Ureter (tissue), 1 donor: ENCODE results near the gene ERCC6L2. TPM values are rescaled to one million over a fixed set of nuclear protein-coding genes. Genes with fewer than 3 reads are reported as not detected.

ENCODE experiments used
- DNase-seq: peaks from one replicate; pipeline ENCODE4 v3.0.0-alpha.2; 2020; ENCODE audit warnings: low spot score
- total RNA-seq: library from RNA; stranded (reverse); gene quantifications from one replicate; pipeline ENCODE4 v1.2.4, GENCODE V29; 2023
- donor health status: DM: yes; HTN: yes; CAD: no.

Gene ERCC6L2, protein sequence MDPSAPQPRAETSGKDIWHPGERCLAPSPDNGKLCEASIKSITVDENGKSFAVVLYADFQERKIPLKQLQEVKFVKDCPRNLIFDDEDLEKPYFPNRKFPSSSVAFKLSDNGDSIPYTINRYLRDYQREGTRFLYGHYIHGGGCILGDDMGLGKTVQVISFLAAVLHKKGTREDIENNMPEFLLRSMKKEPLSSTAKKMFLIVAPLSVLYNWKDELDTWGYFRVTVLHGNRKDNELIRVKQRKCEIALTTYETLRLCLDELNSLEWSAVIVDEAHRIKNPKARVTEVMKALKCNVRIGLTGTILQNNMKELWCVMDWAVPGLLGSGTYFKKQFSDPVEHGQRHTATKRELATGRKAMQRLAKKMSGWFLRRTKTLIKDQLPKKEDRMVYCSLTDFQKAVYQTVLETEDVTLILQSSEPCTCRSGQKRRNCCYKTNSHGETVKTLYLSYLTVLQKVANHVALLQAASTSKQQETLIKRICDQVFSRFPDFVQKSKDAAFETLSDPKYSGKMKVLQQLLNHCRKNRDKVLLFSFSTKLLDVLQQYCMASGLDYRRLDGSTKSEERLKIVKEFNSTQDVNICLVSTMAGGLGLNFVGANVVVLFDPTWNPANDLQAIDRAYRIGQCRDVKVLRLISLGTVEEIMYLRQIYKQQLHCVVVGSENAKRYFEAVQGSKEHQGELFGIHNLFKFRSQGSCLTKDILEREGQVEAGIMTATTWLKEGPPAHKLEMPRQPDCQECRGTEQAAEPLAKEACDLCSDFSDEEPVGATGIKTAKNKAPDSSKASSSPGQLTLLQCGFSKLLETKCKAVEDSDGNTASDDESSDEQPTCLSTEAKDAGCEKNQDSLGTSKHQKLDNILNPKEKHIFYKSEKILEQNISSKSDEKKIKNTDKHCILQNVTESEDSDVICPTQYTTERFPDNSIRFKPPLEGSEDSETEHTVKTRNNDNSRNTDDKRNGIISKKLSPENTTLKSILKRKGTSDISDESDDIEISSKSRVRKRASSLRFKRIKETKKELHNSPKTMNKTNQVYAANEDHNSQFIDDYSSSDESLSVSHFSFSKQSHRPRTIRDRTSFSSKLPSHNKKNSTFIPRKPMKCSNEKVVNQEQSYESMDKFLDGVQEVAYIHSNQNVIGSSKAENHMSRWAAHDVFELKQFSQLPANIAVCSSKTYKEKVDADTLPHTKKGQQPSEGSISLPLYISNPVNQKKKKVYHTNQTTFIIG (N-terminal part only)
- 72.7 TPM for total RNA-seq

DNA sequence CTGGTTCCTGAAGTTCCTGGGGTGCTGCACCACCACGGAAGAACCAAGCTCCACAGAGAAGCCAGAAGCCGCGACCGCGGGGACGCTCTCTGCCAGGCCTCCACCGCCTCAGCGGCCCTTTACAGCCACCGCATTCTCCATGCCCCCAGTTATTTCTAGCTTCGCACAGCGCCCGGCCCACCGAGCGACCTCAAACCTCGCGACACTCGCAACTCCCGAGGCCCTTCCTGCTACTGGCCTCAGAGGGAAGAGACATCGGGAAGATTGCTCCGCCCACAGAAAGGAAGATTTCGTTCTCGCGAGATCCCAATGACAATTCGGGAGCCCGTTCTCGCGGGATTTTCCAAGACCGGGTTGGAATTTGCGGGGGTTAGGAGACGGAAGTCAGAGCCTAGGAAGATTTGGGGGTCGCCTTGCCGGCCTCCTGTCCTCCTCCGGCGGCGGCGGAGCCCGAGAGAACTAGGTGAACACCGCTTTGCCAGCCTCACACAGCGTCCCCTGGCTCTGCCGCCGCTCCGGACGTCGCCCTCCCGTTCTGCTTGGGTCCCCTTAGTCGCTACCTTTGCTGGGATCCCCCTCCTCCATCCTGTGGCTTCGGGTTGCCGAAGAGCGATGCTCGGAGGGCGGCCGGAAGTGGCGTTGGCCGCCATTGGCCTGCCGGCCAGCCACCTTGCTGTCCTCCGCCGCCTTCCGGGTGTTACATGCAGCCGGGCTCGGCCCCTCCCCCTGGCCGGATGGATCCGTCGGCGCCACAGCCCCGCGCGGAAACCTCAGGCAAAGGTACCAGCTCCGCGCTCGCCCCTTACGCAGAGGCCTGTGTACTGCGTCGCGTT lies at the start of gene ERCC6L2:
Gene ERCC6L2, plus strand, starts transcription at position 387 of the 833 bp plus-strand sequence. Its CDS starts 348 bp downstream, at position 735.
- peak; percentile 97 for DNase-seq

DNA sequence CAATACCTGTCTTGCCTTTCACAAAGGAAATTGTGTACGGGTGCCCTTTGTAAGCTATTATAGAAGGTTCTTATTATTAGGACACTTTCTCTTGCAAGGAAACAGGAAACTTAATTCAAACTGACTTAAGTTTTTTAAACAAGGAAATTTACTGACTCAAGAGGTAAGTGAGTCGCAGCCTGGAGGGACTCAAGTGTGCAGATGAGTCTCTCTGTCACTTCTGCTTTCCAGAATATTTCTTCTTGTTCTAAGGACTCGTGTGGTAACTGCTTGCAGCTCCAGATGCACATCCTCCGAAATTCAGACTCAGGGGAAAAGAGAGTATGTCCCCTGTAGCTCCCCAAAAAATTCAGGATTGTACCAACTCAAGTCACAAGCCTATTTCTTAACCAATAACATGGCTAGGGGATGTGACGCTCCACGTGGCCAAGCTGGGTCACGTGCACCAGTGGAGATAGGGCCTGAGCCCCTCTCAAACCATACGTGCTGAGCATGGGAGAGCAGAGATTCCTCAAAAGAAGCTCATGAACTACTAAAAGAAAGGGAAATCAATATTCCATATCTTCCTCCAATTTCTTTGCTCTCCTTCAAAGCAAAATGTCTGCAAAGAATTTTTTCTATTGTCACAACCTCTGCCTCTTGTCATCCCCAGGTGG lies 49.2 kb upstream of the ERCC6L2 start:
- no peak for DNase-seq

DNA sequence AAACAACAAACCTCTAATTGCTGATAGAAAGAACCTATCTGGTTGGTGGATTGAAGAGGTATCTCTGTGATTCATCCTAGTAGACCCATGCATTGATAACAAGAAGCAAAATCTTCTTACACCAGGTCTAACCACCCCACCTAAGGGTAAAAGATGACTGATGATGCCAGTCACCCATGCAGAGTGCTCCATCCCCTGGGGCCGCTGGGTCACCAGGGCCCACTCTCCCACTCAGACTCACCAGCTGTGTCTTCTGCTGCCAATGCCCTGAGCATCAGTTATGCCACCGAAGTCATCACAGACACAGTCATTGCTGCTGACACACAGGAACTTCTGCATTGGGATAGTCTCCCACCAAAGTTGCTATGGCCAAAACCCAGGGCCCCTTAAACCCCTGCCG lies 44.7 kb upstream of the ERCC6L2 start:
- DNase-seq: no peak

DNA sequence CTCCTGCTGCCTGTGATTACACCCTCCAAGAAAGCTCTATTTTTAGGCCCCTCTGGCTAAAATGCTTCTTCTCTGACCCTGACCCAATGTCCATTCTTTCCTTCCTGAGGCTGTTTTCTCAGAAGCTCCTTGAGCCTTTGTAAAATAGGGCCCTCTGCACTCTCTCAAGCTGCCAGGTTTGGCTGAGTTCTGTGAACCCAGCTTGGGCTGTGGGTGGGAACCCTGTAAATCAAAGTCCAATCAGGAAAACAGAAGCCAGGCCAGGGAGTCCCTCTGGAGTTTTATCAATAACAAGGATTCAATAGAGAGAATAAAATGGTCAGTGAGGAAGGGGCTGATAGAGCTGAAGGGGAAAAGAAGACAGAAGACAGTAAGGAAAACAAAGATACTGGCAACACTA lies 43.7 kb upstream of the ERCC6L2 start:
- DNase-seq: no peak

DNA sequence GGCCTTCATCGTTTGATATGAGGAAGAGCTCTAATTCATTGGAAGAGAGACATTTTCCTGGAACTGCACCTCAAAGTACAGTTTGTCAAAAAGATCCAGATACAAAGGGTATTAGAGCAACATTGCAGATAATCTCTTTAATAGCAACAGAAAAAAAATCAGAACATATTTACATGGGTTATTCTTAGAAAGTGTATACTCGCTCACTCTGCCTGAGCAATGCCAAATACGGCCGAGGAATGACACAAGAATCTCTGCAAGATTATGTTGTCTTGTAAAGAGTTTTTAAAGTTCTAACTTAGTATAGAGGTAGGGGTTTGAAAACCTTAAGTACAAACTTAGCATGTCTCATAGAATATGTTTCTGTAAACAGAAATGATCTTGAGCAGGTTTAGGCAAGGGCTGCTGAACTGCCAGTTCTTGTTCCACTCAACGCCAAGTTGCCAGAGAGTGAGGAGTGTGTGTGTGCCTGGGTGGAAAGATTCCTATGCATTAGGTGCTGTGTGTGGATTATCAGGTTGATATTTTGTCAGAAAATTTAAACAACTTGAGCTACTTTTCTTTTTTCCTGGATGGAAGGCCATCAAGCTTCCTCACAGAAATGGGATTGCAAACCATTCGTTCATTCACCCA lies 41.8 kb upstream of the ERCC6L2 start:
- no peak for DNase-seq

DNA sequence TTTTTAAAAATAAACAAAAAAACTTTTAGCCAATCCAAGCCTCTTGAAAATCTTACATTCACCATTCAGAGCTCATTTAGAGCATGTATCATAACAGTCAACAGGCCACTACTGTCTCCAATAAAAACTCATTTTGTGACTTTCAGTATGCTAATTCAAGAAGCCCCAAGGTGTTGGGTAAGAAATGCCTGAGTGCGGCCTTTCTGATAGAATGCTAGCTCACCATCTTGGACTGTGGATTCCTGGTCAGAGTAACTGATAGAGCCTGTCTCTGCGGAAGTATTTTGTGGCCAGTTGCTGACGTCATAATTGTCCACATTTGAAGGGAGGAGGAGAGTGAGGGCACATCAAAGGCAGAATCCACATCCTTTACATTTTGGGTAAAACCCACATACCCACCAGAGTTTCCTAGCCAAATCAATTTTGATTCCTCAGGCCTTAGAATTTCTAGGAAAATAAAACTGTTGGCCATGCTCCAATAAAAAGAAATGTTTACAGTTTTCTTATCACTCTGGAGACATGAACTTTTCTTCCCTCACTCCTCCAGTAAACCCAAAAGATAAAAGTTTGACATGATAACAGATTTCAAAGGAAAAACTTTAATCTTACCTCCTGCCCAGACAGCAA lies 41.1 kb upstream of the ERCC6L2 start:
- DNase-seq: no peak

DNA sequence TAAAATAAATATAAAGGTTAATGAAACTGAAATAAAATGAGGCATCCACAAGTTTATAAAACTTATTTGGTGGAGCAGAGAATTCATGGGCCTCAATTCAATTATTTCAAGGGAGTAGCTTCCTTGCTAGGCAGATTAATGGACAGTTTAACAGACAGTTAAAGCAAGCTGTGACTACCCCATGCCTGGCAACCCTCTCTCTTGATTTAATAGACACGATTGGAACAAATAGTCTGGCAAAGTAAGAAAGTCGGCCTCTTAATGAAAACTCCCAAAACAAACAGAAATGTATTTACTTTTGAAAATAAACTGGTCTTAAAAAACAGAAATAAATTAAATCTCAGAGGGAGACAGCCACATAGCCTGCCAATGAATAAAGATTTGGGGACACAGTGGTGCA lies 40.1 kb upstream of the ERCC6L2 start:
- DNase-seq: no peak

DNA sequence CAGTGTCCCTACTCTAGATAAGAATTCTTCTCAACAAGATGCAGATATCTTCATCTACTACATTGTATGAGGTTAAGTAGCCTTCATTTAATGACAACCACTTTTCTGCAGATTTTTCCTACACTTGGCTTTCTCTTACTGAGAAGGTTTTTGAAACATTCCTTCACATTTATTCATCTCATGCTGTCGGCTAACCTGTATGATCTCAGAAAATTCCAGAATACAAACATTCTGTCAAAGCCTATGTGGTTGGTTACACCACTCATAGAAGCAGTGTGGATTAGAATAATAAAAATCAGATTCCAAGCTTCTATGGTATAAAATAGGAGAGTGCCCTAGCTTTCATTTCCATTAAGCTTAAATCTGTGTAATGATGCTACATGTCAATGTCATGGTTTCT lies 39.4 kb upstream of the ERCC6L2 start:
- no peak for DNase-seq

DNA sequence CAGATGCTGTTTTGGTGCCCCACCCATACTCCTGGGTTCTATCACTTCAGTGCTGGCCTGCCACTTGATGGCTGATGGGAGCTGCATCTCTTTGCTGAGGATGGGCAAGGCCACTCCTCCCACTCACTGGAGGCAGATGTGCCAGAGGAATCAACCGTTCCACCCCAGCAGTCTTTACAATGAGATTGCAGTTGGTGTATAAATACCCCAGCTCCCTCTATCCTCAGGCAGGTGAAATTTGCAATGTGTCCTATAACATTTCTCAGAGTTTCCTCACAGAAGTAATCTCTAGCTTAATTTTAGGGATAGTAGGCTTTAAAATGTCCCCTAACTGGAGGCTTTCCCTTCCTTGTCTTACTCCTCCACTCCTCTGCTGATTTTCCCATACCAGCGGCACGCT lies 36.5 kb upstream of the ERCC6L2 start:
- DNase-seq: no peak

DNA sequence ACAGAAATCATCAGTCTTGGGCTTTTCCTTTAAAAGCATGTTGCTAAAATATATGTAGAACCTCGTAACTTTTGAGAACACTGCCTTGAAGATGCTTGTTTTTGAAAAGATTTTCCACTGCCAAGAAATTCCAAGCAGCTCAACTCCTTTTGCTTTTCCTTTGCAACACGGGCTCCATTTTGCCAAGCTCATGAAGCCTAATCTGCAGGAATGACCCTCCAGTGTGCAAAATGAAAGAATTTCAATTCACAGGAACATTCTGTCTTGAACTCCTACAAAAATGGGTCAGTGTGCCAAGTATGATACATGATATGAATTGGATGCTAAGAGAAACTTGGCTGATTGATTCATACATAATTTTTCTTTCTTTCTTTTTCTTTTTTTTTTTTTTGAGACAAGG lies 35.4 kb upstream of the ERCC6L2 start:
- DNase-seq: no peak

DNA sequence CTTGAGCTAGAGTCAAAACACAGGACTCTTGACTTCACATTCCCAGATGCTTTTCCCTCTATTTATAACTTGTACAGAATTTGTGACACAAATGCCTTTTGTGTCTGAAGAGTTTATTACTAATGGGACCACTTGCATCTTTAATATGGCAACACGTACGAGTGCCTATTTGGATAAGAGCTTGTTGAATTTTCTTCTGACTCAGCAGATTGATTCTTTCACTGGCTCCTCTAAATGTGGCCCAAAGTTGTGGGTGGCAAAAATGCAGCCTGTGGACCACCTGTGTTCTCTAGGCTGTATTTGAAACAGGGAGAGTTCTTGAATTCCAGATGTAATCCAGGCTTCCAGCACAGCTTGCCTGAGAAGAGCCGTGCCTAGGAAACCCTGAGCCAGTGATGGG lies 34.1 kb upstream of the ERCC6L2 start:
- DNase-seq: no peak

DNA sequence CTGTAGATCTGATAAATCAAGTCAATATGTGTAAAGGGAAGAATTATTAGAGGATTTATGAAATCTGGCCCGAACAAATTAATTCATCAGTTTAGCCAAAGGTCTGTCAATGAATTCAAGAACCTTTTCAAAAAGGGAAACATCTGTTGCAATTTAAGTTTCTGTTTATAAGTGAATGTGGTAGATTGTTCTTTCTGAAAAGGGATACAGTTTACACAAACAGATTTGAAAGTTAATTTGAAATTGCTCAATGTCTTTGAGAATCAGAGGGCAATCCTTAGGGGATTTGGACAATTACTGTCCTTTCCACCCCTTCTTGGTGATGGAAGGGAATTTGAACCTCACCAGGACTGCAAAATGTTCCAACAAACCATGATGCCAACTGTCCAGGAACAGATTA lies 29.7 kb upstream of the ERCC6L2 start:
- DNase-seq: no peak

DNA sequence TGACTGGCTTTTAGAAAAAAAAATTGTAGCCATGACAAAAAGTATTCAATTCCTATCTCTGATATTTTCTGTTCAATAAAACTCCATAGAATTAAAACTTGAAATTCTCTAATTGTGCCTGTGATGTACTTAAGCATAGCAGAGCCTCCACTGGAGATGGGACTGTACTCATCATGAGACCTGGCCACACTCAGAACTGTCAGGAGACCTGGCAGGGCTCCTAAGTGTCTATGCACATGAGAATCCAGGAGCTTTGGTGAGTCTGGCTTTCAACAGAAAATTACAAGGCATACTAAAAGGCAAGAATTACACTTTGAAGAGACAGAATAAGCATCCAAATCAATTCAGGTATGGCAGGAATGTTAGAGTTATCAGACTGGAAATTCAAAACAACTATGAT lies 26.7 kb upstream of the ERCC6L2 start:
- no peak for DNase-seq

DNA sequence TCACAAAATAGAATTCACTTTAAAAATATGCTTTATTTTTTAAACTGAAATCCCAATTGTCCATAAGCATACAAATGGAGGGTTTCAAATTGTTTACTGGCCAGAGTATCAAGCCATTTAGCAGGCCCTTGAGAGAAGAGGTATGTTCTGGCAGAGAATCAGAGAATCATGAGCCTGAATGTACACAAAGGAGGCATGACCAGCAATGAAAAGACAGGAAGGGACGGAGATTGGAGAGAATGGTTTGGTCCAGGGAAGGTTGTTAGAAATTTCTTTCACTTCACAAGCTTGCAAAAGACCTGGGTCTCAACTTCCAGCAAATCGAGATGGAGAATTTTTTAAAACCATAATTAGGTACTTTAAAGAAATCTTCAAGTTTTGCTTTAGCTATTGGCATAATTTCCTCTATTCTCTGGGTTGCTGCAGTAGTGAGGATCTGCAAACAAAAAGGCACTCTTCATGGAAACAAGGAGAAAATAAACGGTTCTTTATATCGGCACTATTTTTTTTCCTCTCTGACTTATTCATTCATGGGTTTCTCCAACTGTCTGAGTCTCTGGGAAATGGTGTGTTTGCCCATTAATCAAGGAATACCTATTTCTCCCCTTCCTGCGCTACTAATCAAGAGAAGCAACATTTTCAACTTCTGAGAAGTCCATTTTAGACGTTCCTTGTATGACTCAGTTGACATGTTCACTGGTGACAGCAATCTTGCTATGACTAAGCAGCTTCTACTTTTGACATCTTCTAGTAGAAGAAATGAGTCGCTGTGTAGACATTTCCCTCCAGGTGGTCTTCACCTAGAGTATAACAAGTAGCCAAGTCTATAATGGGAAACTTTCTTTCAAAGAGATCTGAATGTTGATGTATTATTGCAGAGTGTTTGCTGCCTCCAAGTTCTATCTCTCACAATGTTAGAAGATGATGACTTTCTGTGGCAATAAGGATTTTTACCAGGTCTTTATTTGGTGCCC lies 23.1 kb upstream of the ERCC6L2 start:
- no peak for DNase-seq

DNA sequence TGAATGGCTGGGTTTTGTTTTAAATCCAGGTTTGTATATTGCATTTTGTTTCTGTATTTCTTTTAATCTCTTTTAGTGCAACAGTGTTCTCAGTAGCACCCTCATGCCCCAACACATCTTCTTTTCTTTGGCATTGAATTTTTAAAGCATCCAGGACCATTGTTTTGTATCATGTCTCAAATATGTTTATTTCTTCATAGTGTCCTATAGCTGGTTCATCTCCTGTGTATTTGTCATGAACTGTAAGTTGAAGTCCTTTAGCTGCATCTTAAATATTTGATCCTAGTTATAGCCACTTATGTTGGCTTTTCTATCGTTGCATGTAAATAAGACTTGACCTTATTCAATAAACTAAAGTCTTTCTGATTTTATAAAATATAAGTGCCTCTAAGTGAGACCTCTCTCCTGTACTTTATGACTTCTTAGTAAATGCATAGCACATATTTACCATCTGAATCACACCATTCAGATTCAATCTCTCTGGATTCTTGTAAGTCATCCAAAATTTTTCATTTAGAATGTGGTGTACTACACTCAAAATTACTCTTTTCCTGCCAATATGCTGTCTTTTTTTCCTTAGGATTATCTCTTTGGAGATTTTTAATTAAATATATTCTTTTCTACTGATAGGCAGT lies 21.0 kb upstream of the ERCC6L2 start:
- DNase-seq: no peak

DNA sequence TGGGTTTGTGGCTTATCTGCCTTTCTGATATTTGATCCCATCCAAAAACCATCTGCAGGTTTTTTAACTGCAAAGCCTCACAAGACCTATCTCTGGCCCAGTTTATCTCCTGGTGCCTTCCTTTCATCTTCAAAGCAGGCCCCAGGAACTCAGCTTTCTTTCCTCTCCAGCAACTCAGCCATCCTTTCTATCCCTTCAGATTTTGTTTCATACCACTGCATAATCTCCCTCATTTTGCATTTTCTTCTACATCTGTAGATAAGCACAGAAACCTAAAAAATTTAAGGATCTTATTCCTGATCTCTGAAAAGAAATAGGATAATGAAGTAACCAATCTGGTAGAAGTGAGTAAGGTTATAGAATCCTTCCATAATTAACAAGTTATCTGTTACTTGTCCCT lies 19.5 kb upstream of the ERCC6L2 start:
- DNase-seq: no peak

DNA sequence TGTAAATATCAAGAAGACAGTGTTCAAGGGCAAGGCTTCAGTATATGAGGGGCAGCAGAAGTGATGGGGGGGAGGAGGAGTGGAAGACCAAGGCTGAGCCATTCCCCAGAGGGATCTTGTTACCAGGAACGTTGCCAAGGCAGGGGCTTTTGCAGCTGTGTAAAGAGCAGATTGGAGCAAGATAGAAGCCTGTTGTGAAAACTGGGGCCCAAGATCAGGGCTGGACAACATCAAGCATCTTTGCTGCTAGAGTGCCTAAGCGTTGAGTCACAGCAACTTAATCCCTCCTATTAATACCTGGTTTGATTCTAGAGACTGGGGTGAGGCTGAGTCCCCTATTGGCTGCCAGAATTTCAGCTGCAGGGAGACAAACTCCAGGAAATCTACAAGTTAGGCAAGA lies 18.4 kb upstream of the ERCC6L2 start:
- no peak for DNase-seq

DNA sequence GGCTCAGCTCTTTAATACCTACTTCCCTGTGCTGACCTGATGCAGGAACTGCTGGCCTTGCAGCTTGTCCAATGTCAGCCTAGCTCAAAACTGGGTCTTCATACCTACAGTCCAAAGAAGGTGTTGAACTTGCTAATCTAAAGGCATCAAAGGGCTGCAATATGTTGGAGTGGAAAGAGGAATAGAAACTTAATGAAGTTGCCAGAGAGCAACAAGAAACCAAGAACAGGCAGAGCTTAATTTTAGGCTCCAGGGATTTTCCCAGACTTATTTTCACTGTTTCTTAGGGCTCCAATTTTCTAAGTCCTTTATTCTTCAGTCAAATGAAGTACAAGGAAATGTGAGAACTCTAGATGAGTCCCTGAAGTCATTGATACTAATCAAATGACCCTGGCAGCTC lies 17.6 kb upstream of the ERCC6L2 start:
- DNase-seq: no peak
